Measurements from ENCODE around the gene ARHGDIG. TPM values are rescaled to one million over a fixed set of nuclear protein-coding genes. Genes with fewer than 3 reads are reported as not detected.

Gene ARHGDIG
- 10 to 100 TPM in 3 of 9 donors, 1 to 10 TPM in 6; 5.5 to 19.2 (median 8.2) TPM for total RNA-seq
- 10 to 100 TPM in 1 of 2 donors, under 1 TPM in 1; 0.26 to 11.4 TPM for polyA plus RNA-seq
- long read RNA-seq, donor 1, transcript ARHGDIG-201 (6 exons, 949 nt), result major isoform, 29 of 34 reads
- long read RNA-seq, donor 1, partial matches to known transcripts, result 4 of 34 reads
- long read RNA-seq, donor 1, other reads (novel, unspliced or antisense), result 1 of 34 reads
- long read RNA-seq, donor 2, result 0 reads
- long read RNA-seq, donor 3, transcript ARHGDIG-201 (6 exons, 949 nt), result major isoform, 9 of 11 reads
- long read RNA-seq, donor 3, partial matches to known transcripts, result 0 of 11 reads
- long read RNA-seq, donor 3, other reads (novel, unspliced or antisense), result 2 of 11 reads

DNA sequence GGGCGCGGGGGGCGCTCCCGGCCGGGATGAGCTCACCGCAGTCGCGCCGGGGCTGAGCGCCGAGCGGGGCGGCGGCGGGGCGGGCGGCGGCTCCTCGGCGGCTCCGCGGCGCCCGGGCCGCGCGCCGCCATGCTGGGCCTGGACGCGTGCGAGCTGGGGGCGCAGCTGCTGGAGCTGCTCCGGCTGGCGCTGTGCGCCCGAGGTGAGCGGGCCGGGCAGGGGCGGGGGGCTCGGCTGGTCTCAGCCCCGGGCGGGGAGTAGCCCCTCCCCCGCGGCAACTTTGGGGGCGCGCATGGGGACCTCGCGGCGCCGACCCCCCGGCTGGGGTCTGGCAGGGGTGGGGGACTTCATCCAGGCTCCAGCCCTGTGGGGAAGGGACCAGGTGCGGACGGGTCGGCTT is at the start of gene ARHGDIG:
Gene ARHGDIG (plus strand): TSS at position 40 of the 400 bp plus-strand sequence. CDS start 90 bp downstream, at position 130.
- peaks cover 0 to 35% (median 8%) of the 10 kb centered on the region in 12 donors for H3K4me1 ChIP-seq
- WGBS, 4 donors, result 0 to 20% (median 1%) methylated on average over 3 to 54 of the region's 54 CpGs
- DNase-seq (peak in 1 of 5 donors; percentile 53), ATAC-seq (no peak)
- peak within 1 kb of the TSS; percentile 15 to 58 (median 46) for H3K4me3 ChIP-seq
- TF ChIP-seq POLR2A (IDR thresholded peaks at IDR 0.05) (no peak), CTCF (IDR thresholded peaks at IDR 0.05) (no peak)
- no peaks in the 10 kb centered on the region for H3K9me3 ChIP-seq
- peaks cover 0 to 40% (median 8%) of the 10 kb centered on the region in 9 donors for H3K27me3 ChIP-seq
- intact Hi-C loops (cut with DNase I), result no loop called here
- H3K36me3 ChIP-seq, result no peaks in the 10 kb centered on the region
- H3K27ac ChIP-seq, result no peak within 1 kb of the TSS

DNA sequence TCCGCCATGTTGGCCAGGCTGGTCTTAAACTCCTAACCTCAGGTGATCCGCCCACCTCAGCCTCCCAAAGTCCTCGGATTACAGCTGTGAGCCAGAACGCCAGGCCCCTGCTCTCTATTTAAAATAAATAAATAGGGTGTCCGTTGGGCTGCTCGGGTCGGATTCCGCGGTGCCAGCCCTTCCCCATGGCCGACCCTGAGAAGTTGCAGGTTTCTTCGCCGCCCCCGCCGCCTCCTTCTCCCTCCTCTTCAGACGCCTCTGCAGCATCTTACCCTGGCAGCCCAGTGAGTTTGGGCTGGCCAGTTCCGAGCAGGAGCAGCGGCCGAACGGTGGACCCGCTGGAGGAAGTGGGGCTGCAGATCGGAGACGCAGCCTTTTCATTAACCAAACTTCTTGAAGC is 49.4 kb upstream of the ARHGDIG start:
- H3K36me3 ChIP-seq, result peaks cover 0 to 22% (median 18%) of the 10 kb centered on the region in 9 donors
- no peak for ATAC-seq
- no peak overlapping the region for H3K27ac ChIP-seq
- no peak for TF ChIP-seq POLR2A (IDR thresholded peaks at IDR 0.05)
- TF ChIP-seq CTCF (IDR thresholded peaks at IDR 0.05), result no peak
- WGBS, 4 donors, result 79 to 86% (median 80%) methylated on average over 22 of the region's 22 CpGs
- H3K4me1 ChIP-seq, result peaks cover 3 to 36% (median 22%) of the 10 kb centered on the region in 12 donors
- no peaks in the 10 kb centered on the region for H3K9me3 ChIP-seq
- no peak overlapping the region for H3K4me3 ChIP-seq
- intact Hi-C loops (cut with DNase I), result loop anchor here in 1 of 10 donors (5.0 kb wide), 1 partner anchor 121 kb away; the partner anchor contains the start of gene AXIN1
- no peaks in the 10 kb centered on the region for H3K27me3 ChIP-seq
- no peak for DNase-seq

DNA sequence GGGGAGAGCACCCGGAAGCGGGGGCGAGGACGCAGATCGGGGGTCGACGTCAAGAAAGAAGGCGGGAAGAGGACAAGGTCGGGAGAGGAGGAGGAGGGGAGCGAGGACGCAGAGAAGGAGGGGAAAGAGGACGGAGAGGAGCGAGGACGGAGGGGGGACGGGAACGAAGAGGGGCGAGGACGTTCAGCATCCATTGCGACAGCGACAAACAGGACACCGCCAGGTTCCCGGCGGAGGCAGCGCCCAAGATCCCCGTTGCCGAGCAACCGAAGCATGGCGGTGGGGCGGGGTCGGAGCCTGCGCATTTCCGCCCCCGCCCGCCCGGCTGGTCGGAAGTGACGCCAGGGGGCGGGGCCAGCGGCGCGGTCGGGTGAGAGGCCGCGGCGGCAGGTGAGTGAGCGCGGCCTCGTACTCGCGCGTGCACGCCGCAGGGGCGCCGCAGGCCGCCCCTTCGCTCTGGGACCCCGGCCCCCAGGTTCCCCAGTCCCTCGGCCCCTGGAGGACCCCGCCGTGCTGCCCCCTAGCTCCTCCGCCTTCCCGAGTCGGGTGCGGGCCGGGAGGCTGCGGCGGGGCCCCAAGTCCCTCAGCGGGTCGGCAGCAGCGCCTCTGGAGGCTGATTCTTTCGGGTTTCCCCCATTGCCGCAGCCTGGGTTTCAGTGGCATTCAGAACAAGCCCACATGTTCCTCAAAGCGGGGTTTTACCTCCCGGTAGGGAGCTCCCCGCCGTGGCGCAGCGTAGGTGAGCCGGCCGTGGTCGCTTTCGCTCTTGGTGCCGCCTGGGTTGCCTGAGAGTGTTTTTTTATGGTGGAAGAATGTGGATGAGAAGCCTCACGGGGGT is 45.7 kb upstream of the ARHGDIG start, which contains the start of gene FAM234A:
Gene FAM234A (plus strand): TSS at position 354 of the 838 bp plus-strand sequence. CDS start 19,593 bp downstream, outside the sequence.
- Histone ChIP-seq H3K4me1 (peaks cover 0 to 26% (median 15%) of the 10 kb centered on the region in 12 donors), H3K4me3 (peak within 1 kb of the TSS; percentile 73 to 98 (median 92)), H3K27ac (peak within 1 kb of the TSS; percentile 89 to 99 (median 98)), H3K36me3 (peaks cover 0 to 4% (median 0%) of the 10 kb centered on the region in 9 donors), H3K9me3 (no peaks in the 10 kb centered on the region), H3K27me3 (no peaks in the 10 kb centered on the region)
- intact Hi-C loops (cut with DNase I), result loop anchor here in 5 of 10 donors (2.0 to 5.0 kb wide), 2 partner anchors 118 kb away; partner anchors contain the start of gene AXIN1 (in 5 of the 5)
- DNase-seq, result peak; percentile 95 to 96 (median 96)
- WGBS, 4 donors, result 0 to 1% (median 0%) methylated on average over 44 to 85 of the region's 85 CpGs
- TF ChIP-seq CTCF (IDR thresholded peaks at IDR 0.05), result peak in 11 of 12 donors; percentile 4 to 62 (median 43)
- TF ChIP-seq POLR2A (IDR thresholded peaks at IDR 0.05), result peak; percentile 85 to 98
- peak; percentile 86 to 97 (median 96) for ATAC-seq
